D341Med (cell line): Measurements from ENCODE around the gene TRMT10B.
"Not testable (repeated sequence)": the region's sequence is repeated elsewhere in the genome, so short reads cannot be mapped to it uniquely, and the experiment has no call there.

ENCODE experiments used
- DNase-seq: peaks from one replicate; pipeline ENCODE4 v3.0.0; 2012; ENCODE audit warnings: low spot score

Gene TRMT10B

GRCh38 chr9:37751704-37752103, 1.9 kb upstream of the TRMT10B start:
- DNase-seq = not testable (repeated sequence)

- DNase-seq = not testable (repeated sequence)
Observed at GRCh38 chr9:37752112-37752511, 1.5 kb upstream of the TRMT10B start.

GRCh38 chr9:37752642-37753488, 740 bp upstream of the TRMT10B start:
- DNase-seq = no peak

GRCh38 chr9:37758747-37759146, 5.1 kb downstream of the TRMT10B start:
- no peak for DNase-seq

- no peak for DNase-seq
Observed at GRCh38 chr9:37760416-37761161, 7.0 kb downstream of the TRMT10B start.

GRCh38 chr9:37761511-37761910, 7.9 kb downstream of the TRMT10B start:
- DNase-seq = no peak

GRCh38 chr9:37765263-37765662, 11.7 kb downstream of the TRMT10B start:
- DNase-seq = not testable (repeated sequence)

GRCh38 chr9:37769306-37769705, 15.7 kb downstream of the TRMT10B start:
- DNase-seq = no peak

- no peak for DNase-seq
Observed at GRCh38 chr9:37769995-37770394, 16.4 kb downstream of the TRMT10B start.

GRCh38 chr9:37775216-37775919, 21.8 kb downstream of the TRMT10B start:
- DNase-seq = no peak

- no peak for DNase-seq
Observed at GRCh38 chr9:37776328-37776727, 22.7 kb downstream of the TRMT10B start.

GRCh38 chr9:37778534-37778933, 24.9 kb downstream of the TRMT10B start:
- DNase-seq = no peak

GRCh38 chr9:37784291-37784615, 30.6 kb downstream of the TRMT10B start:
- no peak for DNase-seq

GRCh38 chr9:37784616-37785483, 31.2 kb downstream of the TRMT10B start, which contains the start of gene EXOSC3:
TSS of gene EXOSC3 (minus strand) at chr9:37785064. CDS start at chr9:37785044, 20 bp downstream.
- peak; percentile 90 for DNase-seq

- no peak for DNase-seq
Observed at GRCh38 chr9:37787059-37787458, 33.5 kb downstream of the TRMT10B start.

- DNase-seq = no peak
Observed at GRCh38 chr9:37788332-37788731, 34.7 kb downstream of the TRMT10B start.

GRCh38 chr9:37790096-37790495, 36.5 kb downstream of the TRMT10B start:
- no peak for DNase-seq

GRCh38 chr9:37792122-37792521, 38.5 kb downstream of the TRMT10B start:
- no peak for DNase-seq

GRCh38 chr9:37796232-37796631, 42.6 kb downstream of the TRMT10B start:
- no peak for DNase-seq

- no peak for DNase-seq
Observed at GRCh38 chr9:37798677-37799076, 45.1 kb downstream of the TRMT10B start.

- peak; percentile 92 for DNase-seq
Observed at GRCh38 chr9:37800631-37801286, 47.2 kb downstream of the TRMT10B start, which contains the start of gene DCAF10. TSS of gene DCAF10 (plus strand) at chr9:37800797. CDS start at chr9:37800867, 70 bp downstream.
